ENCODE data around the gene MYRF. TPM values are rescaled to one million over a fixed set of nuclear protein-coding genes. Genes with fewer than 3 reads are reported as not detected.

MYRF gene
- total and polyA plus RNA-seq, 2 of the 13 experiments (the other 11 are each of a cell fraction or from before 2014, with no cell fraction given), result 10.2 to 25.9 TPM

GRCh38 chr11:61792310-61793082 is 40.1 kb downstream of the MYRF start, which contains the start of the genes FEN1 and TMEM258 (continued):
- no peak for TF ChIP-seq ZFP90 (CRISPR knock-in tag; IDR thresholded peaks at IDR 0.05; ENCODE audit: borderline replicate concordance)
- TF ChIP-seq ZNF275 (CRISPR knock-in tag; IDR thresholded peaks at IDR 0.05; ENCODE audit: borderline replicate concordance), result no peak
- TF ChIP-seq TIGD3 (CRISPR knock-in tag; IDR thresholded peaks at IDR 0.05; ENCODE audit: borderline replicate concordance), result no peak; the same call in 1 of the 2 replicates
- TF ChIP-seq GABPA (IDR thresholded peaks at IDR 0.05; ENCODE audit: low read depth, low read length), result peak; percentile 88
- peak; percentile 97 for TF ChIP-seq GABPA (CRISPR knock-in tag; IDR thresholded peaks at IDR 0.05; ENCODE audit: low read depth)
- TF ChIP-seq ZNF780A (CRISPR knock-in tag; IDR thresholded peaks at IDR 0.05), result no peak
- no peak for TF ChIP-seq MIER2 (CRISPR knock-in tag; IDR thresholded peaks at IDR 0.05)
- TF ChIP-seq CHCHD3 (CRISPR knock-in tag; IDR thresholded peaks at IDR 0.05), result no peak; the same call in 1 of the 2 replicates
- peak; percentile 68; the same call in 1 of the 2 replicates for TF ChIP-seq ZNF552 (CRISPR knock-in tag; IDR thresholded peaks at IDR 0.05; ENCODE audit: borderline replicate concordance)
- peak; percentile 61 for TF ChIP-seq MNT (IDR thresholded peaks at IDR 0.05)
- peak; percentile 99 for TF ChIP-seq TFDP2 (CRISPR knock-in tag; IDR thresholded peaks at IDR 0.05)
- no peak for TF ChIP-seq ZNF24 (IDR thresholded peaks at IDR 0.05)
- no peak; the same call in 1 of the 2 replicates for TF ChIP-seq ZNF891 (CRISPR knock-in tag; IDR thresholded peaks at IDR 0.05)
- no peak for TF ChIP-seq CBX5 (CRISPR knock-in tag; IDR thresholded peaks at IDR 0.05; ENCODE audit: borderline replicate concordance)
- peak; percentile 86 for TF ChIP-seq BHLHE40 (IDR thresholded peaks at IDR 0.05; ENCODE audit: low read length)
- TF ChIP-seq ZBTB10 (CRISPR knock-in tag; IDR thresholded peaks at IDR 0.05; ENCODE audit: borderline replicate concordance), result no peak
- peak; percentile 53; the same call in 1 of the 2 replicates for TF ChIP-seq MED13 (CRISPR knock-in tag; IDR thresholded peaks at IDR 0.05)
- no peak for TF ChIP-seq ARNT (IDR thresholded peaks at IDR 0.05)

All from HepG2 (cell line).